ENCODE data around the gene RYR2.

Gene RYR2

GRCh38 chr1:237695878-237696277 is 653.9 kb downstream of the RYR2 start:
- no peak for DNase-seq

DNA sequence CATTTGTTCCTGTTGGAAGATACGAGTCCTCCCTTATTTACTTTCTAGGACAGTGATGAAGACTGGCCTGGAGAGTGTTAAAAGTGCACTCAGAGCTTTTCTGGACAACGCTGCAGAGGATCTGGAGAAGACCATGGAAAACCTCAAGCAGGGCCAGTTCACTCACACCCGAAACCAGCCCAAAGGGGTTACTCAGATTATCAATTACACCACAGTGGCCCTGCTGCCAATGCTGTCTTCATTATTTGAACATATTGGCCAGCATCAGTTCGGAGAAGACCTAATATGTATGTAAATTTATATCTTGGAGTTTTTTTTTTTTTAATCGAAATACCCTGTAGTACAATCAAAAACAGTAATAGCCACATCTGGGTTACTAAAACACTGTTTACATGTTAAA is 658.2 kb downstream of the RYR2 start:
- DNase-seq: no peak

DNA sequence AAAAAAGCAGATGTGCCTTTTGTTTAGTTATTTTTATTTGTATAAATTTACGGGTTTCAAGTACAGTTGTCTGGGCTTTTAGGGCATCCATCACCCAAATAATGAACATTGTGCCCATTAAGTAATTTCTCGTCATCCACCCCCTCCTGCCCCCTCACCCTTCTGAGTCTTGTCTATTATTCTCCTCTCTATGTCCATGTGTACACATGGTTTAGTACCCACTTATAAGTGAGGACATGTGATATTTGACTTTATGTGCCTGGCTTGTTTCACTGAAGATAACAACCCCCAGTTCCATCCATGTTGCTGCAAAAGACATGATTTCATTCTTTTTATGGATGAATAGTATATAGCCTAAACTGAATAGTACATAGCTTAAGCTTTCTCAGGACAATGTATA is 659.5 kb downstream of the RYR2 start:
- DNase-seq: no peak

- DNase-seq: no peak
Measured at GRCh38 chr1:237702161-237702560, 660.2 kb downstream of the RYR2 start.

DNA sequence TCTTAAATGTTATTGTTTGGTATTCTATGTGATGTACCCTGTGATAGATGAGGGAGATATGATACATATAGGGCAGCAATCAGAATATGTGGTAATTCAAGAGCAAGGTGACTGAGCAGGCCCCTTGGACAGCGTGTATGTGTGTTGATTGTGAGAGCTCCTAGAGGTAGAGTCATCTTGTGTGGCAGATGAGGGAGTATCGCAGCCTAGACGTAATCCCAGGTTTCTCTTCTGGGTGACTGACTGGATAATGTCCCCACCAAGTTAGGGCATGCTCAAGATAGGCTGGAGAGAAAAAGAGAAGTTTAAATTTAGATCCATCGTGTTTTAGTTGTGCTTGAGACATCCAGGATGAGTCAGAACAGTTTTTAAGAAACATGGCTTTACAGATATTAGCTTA is 663.5 kb downstream of the RYR2 start:
- no peak for DNase-seq

DNA sequence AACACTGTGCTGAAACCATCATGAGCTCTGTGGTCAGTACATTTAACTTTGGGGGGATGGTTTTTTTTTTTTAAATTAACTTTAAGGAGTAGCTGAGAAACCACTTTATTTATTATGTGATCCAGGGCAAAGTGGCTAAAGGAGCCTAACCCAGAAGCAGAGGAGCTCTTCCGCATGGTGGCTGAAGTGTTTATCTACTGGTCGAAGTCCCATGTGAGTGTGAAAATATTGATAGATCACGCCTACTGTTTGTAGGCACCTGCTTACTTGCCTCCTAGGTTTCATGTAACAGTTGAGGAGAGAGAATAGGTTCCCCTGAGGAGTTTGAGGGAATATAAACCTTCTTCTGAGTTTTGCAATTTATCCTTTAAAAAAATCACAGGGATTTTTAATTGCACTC is 667.4 kb downstream of the RYR2 start:
- no peak for DNase-seq

GRCh38 chr1:237711281-237711680 is 669.3 kb downstream of the RYR2 start:
- DNase-seq: no peak

DNA sequence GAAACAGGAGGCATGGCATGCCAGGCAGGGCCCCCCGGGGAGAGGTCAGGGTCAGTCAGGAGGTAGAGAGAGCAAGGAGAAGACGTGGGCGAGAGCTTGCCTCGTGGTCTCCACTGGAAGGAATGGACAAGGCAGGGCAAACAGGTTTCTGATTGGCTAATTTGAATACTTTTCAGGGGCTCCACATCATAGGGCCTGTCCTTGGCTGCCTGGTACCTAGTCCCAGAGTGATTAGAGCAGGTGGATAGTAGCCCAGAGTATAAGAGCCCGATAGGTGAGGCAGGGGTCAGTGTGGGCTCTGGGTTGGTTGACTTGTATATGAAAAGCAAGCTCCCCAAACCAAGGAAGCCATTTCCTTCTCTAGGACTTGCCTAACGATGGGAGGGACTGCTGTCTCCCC is 670.1 kb downstream of the RYR2 start:
- DNase-seq: no peak

- DNase-seq: no peak
Measured at GRCh38 chr1:237712586-237713157, 670.7 kb downstream of the RYR2 start.

DNA sequence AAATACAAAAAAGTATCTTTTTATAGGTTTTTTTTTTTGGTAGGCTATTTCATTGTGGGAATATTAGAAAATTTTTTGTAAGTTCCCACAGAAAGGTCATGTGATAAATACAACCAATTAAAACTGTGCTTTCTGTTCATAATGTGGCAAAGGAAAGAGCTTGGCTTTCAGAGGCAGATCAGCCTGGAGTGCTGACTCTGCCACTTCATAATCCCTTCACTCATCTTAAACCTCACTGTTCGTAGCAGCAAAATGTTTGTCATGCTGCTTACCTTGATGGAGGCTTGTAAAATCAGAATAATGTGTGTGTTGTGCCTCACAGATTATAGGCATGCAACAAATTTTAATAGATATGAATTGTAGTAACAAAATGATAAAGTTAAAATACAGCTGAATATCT is 671.9 kb downstream of the RYR2 start:
- no peak for DNase-seq

DNA sequence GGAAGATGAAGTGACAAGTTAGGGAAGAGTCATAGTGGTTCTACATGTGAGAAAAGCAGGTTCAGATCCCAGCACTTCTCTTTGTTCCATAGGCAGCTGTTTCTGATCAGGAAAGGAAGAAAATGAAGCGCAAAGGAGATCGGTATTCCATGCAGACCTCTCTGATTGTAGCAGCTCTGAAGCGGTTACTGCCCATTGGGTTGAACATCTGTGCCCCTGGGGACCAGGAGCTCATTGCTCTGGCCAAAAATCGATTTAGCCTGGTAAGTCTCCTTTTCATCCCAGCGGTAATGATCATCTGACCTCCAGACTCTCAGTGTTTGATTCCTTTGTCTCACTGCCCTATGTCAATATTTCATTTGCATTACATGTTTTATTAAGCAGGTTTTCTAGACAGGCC is 675.1 kb downstream of the RYR2 start:
- no peak for DNase-seq

DNA sequence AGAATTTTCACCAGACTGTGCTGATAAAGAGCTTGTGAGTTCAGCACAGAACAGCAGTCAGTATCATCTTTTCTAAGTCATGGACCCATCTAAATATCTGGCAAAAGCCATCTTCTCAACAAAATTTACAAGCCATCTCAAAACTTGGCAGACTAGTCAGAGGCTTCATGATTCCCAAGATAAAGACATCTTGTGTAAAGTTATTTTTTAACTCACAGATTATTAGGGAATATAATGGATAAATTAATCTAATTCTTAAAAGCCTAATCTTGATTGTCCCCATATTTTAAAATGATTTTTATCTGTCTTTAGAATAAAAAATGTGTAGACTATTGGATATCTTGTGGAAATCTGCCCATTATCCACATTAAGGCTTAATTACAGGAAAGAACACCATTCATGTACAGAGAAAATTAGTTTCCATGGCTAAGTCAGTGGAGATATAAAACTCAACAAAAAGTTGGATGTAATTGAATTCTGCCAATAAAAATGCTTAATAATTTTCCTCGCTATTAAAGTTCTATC is 688.9 kb downstream of the RYR2 start:
- DNase-seq: no peak

GRCh38 chr1:237732657-237733056 is 690.7 kb downstream of the RYR2 start:
- no peak for DNase-seq

DNA sequence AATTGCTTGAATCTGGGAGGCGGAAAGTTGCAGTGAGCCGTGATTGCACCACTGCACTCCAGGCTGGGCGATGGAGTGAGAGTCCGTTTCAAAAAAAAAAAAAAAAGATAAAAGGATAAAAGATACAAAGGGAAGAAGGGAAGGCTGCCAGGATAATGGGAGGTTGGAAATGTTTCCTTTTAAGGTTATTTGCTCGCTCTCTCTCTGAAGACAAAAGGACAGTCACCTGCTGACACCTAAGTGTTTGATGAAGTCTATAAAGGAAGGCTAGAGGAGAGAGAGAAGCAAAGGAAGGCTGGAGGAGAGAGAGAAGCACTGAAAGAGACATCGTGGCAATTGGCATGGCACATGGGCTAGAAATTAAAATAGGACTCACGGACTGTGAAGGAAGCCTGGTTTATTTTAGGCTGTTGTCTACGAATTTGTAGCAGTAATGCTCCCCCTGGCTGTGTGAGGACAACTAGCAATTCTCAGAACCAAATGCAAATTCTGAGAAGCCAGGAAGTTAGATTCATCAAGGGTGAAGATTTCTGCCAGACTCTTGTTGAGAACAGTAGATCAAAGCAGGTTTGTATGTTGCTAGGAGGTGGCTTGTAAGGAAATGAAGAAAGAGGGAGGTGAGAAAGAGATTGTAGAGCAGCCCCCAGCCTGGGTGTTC is 694.5 kb downstream of the RYR2 start:
- no peak for DNase-seq

- DNase-seq: no peak
Measured at GRCh38 chr1:237737448-237737847, 695.5 kb downstream of the RYR2 start.

DNA sequence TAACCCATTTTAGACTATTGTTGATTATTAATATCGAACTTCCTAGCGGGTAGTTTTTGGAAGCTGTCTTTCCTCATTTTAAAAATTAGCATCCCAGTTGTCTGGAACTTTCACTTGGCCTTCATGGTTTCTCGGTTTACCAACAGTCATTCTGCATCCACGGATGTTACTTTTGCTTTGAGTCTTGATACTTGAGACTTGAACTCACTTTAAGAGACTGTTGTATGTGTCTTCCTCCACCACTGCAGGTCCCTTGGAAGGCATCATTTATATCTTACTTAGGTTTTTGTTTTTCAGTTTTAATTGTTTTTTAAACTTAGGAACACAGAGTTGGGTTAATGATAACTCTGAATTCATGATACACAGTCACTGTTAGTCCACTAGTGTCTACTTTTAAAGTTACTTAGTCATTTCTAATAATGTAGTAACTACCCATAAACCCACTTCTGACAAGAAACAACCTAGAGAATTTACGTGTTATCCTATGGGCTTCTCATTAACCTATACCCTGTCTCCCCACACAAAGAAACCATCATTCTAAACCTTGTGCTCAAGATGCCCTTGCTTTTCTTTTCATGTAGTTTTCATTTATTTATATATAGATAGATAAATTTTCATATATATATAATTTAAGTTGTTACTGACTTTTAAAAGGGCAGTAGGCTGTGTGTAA is 696.1 kb downstream of the RYR2 start:
- DNase-seq: no peak

DNA sequence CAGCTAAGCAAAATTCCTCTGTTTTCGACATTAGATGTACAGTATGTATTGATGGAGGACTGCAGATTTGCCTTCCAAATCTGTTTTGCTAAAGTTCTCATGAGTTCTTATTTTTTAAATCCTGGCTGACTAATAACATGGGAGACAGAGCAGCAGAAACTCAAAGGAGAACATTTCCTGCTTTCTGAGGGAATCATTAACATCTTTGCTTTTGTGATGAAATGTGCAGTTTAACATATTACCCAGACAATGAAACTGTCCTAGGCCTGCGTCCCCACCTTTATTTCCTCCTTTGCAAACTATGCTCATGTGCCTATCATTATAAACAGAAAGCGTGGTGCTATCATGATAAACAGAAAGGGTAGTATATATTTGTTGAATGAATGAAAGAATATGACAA is 698.9 kb downstream of the RYR2 start:
- no peak for DNase-seq

DNA sequence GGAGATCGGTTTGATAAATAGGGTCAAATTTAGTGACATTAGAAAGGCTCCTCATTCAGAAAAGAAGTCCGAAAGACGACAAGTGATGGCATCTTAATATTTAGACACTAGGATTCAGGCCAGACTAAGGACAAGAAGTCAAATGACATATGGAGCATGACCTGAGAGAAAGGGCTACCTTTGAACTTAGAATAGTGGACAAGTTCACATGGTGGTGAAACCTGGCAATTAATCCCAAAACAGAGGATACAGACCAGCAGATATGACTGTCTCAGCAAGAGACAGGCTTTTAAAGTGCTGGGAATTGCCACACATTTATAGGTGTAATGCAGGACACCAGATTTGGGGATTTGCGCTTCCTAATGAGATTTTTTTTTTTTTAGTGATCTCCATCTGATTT is 703.6 kb downstream of the RYR2 start:
- no peak for DNase-seq

DNA sequence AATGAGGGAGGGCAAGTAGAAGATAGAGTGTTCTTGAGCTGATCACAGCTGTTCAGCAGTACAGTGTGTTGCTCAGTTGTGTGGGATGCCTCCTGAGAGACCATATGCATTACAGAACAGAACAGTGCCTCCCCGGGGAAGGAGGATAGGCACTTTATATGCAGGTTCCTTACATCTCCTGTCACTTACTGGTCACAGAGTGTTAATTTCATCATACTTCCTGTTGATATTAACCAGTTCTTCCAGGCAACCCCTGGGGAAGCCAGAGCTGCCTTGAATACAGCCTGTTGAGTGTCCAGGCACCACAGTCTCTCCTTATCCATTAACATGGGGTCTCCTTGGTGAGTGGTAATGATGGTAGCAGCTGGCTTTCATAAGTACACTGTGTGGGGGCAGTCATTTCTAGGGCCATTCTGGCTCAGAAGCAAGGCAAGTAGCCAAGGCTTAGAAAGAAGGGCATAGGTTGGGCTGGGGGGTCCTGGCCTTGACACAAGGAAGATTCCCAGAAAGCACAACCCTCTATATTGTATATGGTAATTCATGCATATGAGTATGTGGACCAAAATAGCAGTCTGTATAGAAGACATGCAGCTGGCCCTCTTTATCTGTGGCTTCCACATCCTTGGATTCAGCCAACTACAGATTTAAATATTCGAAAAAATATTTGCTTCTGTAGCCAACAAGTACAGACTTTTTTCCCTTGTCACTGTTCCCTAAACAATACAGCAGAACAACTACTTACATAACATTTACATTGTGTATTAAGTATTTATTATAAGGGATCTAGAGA is 706.4 kb downstream of the RYR2 start:
- DNase-seq: no peak

- no peak for DNase-seq
Measured at GRCh38 chr1:237749122-237749521, 707.1 kb downstream of the RYR2 start.

DNA sequence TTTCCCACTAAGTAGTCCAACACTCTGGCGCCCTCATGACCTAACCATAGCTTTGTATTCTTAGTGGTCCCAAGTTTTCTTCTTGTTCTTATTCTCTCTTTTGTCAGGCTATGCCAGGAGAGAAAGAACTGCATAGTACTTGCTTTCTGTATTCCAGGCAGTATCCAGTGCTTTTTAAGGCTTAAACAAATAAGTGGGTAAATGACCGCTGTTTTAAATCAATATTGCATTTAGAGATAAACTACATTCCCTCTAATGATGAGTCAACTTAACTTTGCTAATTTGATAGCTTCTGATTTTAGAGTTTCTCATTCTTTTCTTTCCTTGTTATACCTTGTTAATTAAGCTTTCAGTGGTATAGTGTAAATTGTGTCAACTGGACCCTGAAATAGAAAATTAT is 709.1 kb downstream of the RYR2 start:
- DNase-seq: no peak

GRCh38 chr1:237754627-237755026 is 712.6 kb downstream of the RYR2 start:
- no peak for DNase-seq

GRCh38 chr1:237756304-237756967 is 714.5 kb downstream of the RYR2 start:
- DNase-seq: no peak
